Lung (tissue), 12 donors: ENCODE results near the gene TMEM203. TPM values are rescaled to one million over a fixed set of nuclear protein-coding genes. Genes with fewer than 3 reads are reported as not detected.

ENCODE experiments used
- ATAC-seq: fragments of 200-7000 bp; cut with Tn5 transposase; one replicate; pipeline ENCODE4 v1.9.1; 2020; ENCODE audit warnings: moderate number of reproducible peaks; ENCODE audit not compliant: insufficient read depth, low FRiP score
- DNase-seq, 3 donors: peaks; one replicate each; pipeline ENCODE4 v3.0.0-alpha.2; 2013 to 2017
- H3K27ac ChIP-seq, 2 donors: one replicate each; pipeline ENCODE4 v1.5.1; 2013; ENCODE audit warnings: mild to moderate bottlenecking in 2 of 2, moderate library complexity in 2 of 2, control low read depth in 1 of 2, inconsistent platforms in 1 of 2, low read depth in 1 of 2, low read length in 1 of 2
- H3K27me3 ChIP-seq, 3 donors: one replicate each; pipeline ENCODE4 v1.5.1; 2013; ENCODE audit warnings: low read length in 2 of 3; ENCODE audit not compliant: control insufficient read depth in 3 of 3, insufficient read depth in 3 of 3
- H3K36me3 ChIP-seq, 4 donors: one replicate each; pipeline ENCODE4 v1.5.1; 2013; ENCODE audit warnings: low read length in 4 of 4, mild to moderate bottlenecking in 1 of 4, moderate library complexity in 1 of 4; ENCODE audit not compliant: control insufficient read depth in 4 of 4, insufficient read depth in 4 of 4
- H3K4me1 ChIP-seq, 5 donors: one replicate each; pipeline ENCODE4 v1.5.1; 2013; ENCODE audit warnings: low read length in 5 of 5, mild to moderate bottlenecking in 2 of 5, moderate library complexity in 1 of 5; ENCODE audit not compliant: control insufficient read depth in 5 of 5, insufficient read depth in 5 of 5
- H3K4me3 ChIP-seq: one replicate; pipeline ENCODE4 v1.5.1; 2013; ENCODE audit warnings: mild to moderate bottlenecking, control low read depth, moderate library complexity
- H3K9ac ChIP-seq, 2 donors: one replicate each; pipeline ENCODE4 v1.5.1; 2013; ENCODE audit warnings: low read length in 2 of 2, control low read depth in 1 of 2; ENCODE audit not compliant: insufficient read depth in 1 of 2
- H3K9me3 ChIP-seq, 4 donors: one replicate each; pipeline ENCODE4 v1.5.1; 2013; ENCODE audit warnings: low read length in 3 of 4, mild to moderate bottlenecking in 1 of 4, moderate library complexity in 1 of 4; ENCODE audit not compliant: control insufficient read depth in 4 of 4, insufficient read depth in 3 of 4
- CTCF ChIP-seq: IDR thresholded peaks from 2 replicates; pipeline ENCODE4 v1.5.1; 2012; ENCODE audit warnings: mild to moderate bottlenecking; ENCODE audit errors: control extremely low read depth, extremely low read depth
- WGBS, 2 donors: extraction: QIAGEN DNeasy Blood & Tissue Kit; methylation state at CpG; one replicate each; pipeline ENCODE4 v1.1.7; 2013; 5-methylcytosine and 5-hydroxymethylcytosine counted together
- polyA plus RNA-seq, 2 donors: library from polyadenylated mRNA; stranded (reverse); fragments of 200-250 nt; gene quantifications; one replicate each; pipeline ENCODE4 v1.2.1, GENCODE V29; 2013
- total RNA-seq, 2 donors: library from RNA; depleted of rRNA in 1 of 2; stranded (reverse); fragments of >200 nt in 1 of 2; gene quantifications; one replicate each; pipeline ENCODE4 v1.2.1, GENCODE V29; 2014 to 2021
- donor health status: control.
- donor health status: control.
- donor health status: Bipolar disorder and iron deficiency.
- donor health status: healthy.
- donor health status: DM: yes; HTN: yes; CAD: no.

The TMEM203 gene
- total and polyA plus RNA-seq, 4 donors: 26.0 to 39.3 (median 33.8) TPM

GRCh38 chr9:137237759-137238726 lies 32.6 kb upstream of the TMEM203 start:
- Histone ChIP-seq H3K36me3 (peaks cover 0 to 11% (median 6%) of the 10 kb centered on the region in 4 donors), H3K27ac (no peak overlapping the region), H3K27me3 (no peaks in the 10 kb centered on the region), H3K9ac (no peak overlapping the region), H3K4me3 (no peak overlapping the region), H3K9me3 (no peaks in the 10 kb centered on the region), H3K4me1 (peaks cover 0 to 26% (median 9%) of the 10 kb centered on the region in 5 donors)
- DNase-seq (no peak), ATAC-seq (no peak)
- no peak for TF ChIP-seq CTCF
- 82 to 83% methylated on average over 13 of the region's 13 CpGs for WGBS, 2 donors

- H3K4me3 ChIP-seq: no peak overlapping the region
- peaks cover 0 to under 1% (median 0%) of the 10 kb centered on the region in 4 donors for H3K36me3 ChIP-seq
- peaks cover 0 to 15% (median 8%) of the 10 kb centered on the region in 5 donors for H3K4me1 ChIP-seq
- H3K27me3 ChIP-seq: no peaks in the 10 kb centered on the region
- no peak overlapping the region for H3K9ac ChIP-seq
- H3K27ac ChIP-seq: no peak overlapping the region
- TF ChIP-seq CTCF: no peak
- H3K9me3 ChIP-seq: no peaks in the 10 kb centered on the region
- no peak for ATAC-seq
- 16 to 40% methylated on average over 11 of the region's 11 CpGs for WGBS, 2 donors
- no peak for DNase-seq
These were observed 31.5 kb upstream of the TMEM203 start for GRCh38 chr9:137236936-137237421.

GRCh38 chr9:137236238-137236935 lies 30.9 kb upstream of the TMEM203 start:
- no peaks in the 10 kb centered on the region for H3K36me3 ChIP-seq
- ATAC-seq (peak; percentile 50), DNase-seq (peak; percentile 79 to 91 (median 83))
- TF ChIP-seq CTCF: peak; percentile 99
- H3K4me1 ChIP-seq: peaks cover 0 to 14% (median 8%) of the 10 kb centered on the region in 5 donors
- no peak overlapping the region for H3K27ac ChIP-seq
- 4 to 9% methylated on average over 30 to 31 of the region's 31 CpGs for WGBS, 2 donors
- no peaks in the 10 kb centered on the region for H3K27me3 ChIP-seq
- no peak overlapping the region for H3K9ac ChIP-seq
- H3K4me3 ChIP-seq: no peak overlapping the region
- no peaks in the 10 kb centered on the region for H3K9me3 ChIP-seq
